Measurements from ENCODE around the gene PLA2G4D.
A peak's percentile ranks its signal among the peaks of the same experiment; 100 is the strongest.

Gene PLA2G4D

DNA sequence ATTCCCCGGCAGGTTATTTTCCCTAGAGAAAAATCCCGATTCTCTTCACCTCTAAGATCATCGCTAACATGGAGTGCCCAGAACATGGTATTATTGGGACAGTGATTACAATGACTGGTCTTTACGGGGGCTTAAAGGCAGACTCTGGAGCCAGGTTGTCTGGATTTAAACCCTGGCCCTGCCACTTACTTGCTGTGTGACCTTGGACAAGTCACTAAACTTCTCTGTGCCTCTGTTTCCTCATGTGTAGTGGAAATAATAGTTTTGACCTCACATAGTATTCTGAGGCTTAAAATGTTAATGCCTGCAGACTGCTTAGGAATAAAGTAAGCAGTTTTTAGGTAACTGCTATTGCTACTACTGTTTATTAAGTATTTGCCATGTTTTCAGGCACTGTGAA is 4.4 kb downstream of the PLA2G4D start:
- DNase-seq: no peak

DNA sequence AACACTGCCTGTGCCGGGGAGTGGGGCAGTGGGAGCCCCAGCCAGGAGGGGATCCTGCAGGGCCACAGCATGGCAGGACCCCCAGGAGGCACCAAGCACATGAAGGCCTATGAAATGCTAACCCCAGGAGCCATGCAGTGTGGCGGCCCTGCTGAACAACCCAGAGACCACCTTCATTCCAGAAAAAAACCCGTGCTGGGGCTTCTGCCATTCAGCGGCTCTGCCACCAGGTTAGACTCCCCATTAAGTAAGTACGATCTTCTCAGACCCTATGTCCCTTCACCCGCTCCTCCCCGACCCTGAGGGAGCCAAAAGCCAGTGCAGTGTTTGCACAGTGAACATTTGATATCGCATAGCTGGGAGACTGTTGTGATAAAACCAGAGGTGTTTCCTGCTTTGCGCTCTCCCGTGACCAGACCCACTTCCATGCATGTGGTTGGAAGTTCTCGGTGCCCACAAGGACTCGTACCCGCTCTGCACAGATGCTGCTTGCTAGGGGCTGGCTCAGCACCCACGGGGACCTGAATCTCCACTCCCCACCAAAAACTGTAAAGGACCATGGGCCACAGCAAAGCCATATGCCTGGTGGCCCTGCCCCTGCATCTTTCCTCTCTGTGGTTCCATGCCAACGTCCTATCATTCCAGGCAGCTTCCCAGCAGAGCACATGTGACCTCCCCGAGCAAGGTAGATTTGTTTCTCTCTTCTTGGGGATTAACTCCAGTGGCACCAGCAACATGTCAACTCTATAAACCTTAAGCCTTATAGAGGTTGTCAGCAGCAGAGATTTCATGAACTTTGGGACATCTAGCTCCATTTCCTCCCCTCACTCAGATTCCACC is 5.3 kb downstream of the PLA2G4D start:
- no peak for DNase-seq

DNA sequence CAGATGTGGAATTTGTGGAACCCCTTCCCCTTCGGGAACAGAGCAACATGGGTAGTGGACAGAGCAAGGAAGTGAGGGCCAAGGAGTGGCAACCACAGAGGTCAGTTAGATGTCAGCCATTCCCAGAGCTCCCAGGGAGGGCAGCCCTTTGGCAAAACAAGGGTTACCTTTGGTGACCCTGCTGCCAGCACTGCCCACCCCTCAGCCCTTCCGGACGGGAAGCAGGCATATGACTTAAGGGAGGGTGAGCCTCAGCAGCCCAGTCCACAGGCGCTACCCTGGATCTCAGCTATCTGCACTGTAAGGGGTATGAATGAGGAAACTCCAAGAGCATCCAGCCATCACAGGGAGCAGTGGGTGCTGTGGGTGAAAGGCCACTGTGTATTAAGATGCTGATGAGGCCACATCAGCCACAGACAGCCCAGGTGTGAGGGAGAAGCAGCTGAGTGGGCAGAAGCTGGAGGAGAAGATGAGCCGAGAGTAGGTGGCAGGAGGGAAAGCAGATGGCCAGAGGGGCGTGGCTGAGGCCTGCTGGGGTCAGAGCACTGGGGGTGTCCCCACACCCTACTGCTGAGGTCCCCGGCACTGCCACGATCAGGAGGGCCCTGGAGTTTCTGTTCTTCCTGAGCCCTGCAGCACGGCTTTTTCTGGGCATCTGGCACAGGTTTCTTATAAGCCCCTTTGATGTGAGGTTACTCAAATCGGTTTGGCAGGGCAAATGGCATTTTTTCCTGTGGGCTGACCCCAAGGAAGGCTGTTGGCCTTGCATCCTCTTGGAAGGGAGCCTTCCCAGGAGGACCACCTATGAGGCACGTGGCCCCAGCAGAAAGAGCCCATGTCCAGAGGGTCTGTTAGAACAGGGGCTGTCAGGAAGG is 6.2 kb downstream of the PLA2G4D start:
- no peak for DNase-seq

DNA sequence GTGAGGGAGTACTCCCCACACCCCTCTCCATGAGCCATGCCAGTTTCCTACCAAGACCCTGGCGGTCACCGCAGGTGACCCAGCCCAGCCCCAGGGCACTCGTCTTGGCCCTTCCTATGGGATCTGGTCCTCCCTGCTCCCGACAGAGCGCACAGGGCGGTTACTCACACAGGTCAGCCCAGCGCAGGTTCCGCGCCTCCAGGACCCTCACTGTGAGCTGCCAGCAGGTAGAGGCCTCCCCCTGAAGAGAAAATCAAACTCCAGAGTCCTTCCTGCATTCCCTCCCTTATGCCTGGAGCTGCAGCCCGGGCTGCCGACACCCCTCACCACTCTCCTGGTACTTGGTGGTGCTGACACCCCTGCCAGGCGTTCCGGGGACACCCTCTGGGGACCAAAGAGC is 6.9 kb downstream of the PLA2G4D start:
- DNase-seq: no peak

DNA sequence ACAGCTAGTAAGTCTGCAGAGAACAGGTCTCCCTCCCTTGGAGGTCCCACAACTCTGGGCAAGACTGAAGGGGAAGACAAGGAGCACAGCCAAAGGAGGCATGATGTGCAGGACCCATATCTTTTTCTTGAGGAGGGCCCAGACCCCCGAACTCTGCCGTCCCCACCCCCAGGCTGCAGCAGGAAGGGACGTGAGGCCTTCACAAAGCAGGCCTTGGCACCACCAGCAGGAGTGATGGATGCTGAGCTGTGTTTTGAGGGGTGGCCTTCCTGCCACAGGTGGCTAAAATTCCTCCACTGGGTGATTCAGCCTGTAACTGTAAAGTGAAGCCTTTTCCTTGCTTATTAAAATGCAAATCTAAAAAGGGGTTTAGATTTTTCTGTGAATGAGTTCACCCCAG is 8.6 kb downstream of the PLA2G4D start:
- no peak for DNase-seq

DNA sequence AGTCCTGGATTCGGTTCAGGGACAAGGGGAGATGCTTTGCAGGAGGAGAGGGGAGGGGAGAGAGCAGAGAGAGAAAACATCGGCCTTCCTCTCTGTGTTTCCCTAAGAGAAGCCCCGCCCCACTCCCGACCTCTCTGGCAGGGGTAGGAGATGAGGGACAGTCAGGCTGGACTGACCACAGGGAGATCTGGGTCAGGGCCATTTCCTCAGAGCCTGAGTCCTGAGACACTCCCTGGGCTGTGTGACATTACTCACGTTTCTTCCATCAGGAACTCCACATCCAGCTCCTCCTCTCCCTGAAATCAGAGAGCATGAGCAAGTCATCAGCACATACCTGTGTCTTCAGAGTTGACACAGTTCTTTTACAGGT is 9.1 kb downstream of the PLA2G4D start:
- DNase-seq: no peak

DNA sequence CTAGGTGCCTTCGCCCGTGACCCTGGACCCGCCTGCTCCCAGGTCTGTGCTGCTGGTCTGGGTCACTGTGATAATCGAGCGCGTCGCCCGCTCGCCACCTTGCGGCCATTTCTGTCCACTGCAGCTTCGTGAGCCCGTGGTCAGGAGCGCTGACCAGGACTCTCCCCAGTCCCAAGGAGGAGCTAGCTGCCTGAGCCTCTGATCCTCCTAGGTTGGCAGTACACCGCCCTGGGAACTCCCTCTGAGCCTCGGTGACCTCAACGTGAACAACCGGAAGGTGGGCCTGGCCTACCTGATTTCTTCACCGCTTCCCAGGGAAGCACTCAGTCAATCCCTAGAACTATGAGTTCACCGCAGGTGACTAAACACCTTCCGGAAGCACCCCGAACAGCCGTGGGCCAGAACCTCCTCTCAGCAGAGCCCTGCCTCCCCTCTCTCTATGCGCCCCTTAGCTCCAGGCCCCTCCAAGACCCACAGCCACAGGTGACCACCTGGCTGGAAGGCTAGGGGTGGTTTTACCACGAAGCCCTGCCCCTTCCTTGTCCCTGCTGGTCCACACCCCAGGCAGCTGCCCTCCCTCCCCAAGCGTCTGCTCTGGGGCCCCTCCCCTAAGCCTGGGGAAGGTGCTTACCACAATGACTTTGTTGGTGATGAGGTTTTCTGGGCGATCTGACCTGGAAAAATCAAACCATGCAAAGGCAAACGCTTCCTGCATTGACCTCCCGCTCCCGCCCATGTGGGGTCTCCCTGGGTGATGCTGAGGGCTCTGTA is 9.7 kb downstream of the PLA2G4D start:
- peak; percentile 57 to 59 for DNase-seq

DNA sequence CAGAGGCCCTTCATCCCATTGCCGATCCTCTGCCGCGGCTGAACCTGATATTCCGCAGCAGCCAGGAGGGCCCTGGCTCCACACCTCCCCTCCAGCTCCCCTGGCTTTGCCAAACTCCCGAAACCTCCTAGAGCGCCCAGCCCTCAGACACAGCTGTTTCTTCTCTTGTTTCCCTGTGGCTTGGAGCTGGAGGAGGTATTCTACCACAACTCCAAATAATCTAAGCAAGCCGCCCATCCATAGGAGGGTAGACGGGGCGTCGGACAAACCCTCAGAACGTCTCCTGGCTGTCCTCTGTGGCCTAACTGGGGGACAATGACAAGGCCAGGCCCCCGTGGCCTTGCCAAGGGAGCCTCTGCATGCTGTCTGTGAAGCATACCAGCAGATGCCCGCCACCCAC is 10.4 kb downstream of the PLA2G4D start:
- DNase-seq: no peak

DNA sequence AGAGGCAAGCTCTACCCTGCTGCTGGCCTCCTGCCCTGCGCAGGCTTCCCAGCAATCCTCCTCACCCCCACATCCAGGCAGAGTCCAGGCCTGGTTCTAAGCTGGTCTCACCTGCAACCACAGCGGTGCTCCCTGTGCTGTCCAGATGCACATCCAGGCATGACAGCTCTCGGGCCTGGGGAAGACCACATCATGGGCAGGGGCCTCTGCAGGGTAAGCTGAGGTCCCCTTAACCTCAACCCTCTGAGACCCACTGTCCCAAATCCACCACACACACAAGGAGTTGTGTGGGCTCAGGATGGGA is 10.8 kb downstream of the PLA2G4D start:
- DNase-seq: no peak

DNA sequence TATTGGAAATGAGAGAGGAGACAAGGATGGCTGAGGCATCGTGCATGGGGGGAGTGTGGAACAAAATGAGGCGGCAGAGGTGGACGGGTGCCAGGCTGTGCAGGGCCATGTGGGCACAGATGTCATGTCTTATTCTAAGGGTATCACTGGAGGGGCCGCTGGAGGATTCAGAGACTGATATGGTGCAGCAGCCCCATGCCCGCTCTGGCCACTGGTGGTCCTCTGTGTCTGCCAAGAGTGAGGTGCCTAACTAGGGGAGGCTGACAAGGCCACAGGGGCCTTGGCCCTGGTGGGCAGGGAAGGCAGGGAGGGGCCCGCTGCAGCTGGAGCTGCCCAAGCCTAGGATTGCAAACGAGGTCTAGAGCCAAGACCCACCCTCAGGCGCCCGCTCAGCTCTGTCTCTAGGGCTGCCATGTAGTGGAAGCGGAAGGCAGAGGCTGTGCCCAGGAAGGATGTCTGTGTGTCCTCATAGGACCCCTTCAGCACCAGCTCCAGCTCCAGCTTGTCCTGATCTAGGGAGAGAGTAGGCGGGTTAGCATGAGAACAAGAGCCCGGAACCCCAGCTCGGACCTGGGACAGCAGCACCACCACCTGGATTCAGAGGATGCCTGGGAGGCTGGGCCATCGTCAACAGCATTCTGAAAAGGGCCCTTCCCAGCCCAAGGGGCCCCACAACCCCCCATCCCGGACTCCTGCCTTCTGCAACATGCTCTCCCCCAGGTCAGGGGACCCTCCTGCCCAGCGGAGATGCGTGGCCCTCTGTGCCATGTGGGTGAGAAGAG is 11.3 kb downstream of the PLA2G4D start:
- no peak for DNase-seq

DNA sequence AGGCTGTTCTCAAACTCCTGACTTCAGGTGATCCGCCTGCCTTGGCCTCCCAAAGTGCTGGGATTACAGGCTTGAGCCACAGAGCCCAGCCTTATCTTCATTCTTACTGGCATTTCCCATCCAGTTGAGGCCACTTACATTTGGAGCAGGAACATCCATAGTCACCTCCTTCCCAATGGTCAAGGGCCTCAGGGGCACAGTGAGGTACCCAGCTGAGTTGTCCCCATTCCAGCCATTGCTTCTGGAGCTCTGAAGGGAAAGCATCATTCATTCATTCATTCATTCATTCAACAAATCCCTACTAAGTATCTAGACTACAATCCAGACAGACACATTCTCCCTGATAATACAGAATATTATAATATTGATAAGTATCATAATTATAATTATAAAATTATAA is 12.2 kb downstream of the PLA2G4D start:
- no peak for DNase-seq

DNA sequence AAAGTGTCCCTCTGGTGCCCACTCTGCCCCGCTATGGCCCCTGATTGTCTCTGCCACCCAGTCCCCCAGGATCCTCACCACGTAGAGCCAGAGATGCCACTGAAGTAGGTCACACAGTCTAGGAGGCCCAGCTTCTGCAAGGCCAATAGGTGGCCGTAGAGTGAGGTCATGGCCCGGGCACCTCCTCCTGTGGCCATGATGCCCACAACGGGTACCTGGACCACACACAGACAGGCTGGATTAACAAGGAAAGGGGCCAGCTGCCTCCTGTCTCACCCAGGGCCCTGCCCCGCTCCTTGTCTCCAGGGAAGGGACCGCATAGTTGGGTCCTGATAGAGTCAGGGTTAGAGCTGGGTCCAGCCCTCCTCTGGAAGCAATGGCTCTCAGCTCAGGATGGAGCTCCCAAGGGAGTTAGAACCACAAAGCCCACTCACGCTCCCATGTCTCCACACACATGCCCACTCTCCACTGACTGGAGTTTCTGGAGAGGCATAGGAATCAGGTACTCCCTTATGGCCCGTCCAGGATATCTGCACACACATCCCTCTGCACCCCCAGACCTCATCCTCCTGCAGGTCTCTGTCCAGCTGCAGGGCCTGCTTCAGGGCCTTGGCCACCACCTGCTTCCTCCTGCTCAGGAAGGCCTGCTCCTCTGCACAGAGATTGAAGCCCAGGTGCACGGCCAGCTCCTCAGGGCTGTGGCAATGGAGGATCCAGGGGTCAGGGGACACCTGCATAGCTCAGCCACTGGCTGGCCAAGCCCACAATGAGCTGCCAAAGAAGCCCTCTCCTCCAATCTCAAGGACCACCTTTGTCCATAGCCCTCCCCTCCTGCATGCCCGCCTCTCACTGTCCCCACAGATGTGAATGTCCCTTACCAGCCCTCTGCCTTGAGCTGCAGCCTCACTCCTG is 13.2 kb downstream of the PLA2G4D start:
- DNase-seq: no peak

DNA sequence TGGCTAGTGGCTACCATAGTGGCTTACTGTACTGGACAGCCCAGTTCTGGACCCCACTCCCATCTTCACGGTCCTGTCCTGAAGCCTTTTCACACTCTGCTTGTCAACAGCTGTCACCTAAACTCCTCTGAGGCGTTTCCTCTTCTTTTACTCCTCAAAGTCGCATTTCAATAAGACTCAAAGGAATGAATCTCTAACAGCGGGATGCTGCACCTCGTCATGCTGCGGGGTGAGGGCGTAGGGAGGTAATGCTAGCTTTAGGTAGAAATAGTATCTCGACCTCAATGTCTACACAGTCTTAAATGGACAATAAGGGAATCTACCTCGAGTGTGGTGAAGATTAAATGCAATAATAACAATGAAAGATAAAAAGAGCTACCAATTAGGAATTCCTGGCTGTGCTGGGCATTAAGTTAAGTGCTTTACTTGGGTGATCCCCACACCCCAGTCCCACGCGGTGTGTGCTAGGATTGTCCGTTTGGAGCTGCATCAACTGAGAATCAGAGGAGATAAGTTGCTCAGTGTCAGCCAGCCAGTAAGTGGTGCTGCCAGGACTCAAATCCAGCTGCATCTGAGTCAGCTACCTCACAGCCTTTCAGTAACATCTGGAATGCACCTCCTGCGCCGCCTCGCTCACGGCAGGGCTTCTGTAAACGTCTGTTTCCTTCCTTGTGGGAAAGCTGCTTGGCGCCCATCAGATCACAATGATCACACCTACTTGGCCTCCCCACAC is 14.0 kb downstream of the PLA2G4D start:
- DNase-seq: no peak

DNA sequence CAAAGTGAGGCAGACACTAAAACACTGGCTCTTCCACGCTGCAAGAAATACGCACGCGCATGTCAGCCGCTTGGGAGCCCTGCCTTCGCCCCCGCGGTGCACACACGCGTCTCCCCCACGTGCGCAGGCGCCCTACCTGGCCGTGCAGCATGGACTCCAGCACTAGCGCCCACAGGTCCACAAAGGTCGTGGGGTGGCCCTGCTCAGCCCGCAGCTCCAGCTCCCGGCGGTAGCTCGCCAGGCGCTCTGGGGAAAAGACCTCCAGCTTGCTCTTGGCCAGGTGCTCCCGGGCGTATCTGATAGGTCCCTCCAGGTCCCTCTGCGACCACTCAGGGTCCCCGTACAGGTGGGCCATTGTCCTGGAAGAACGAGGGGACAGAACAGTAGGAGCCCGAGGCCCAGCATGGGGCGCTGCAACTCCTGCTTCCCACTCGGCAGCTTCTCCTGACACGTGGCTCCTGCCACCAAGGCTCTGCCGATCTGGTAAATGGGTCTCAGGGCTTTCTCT is 14.9 kb downstream of the PLA2G4D start:
- no peak for DNase-seq

DNA sequence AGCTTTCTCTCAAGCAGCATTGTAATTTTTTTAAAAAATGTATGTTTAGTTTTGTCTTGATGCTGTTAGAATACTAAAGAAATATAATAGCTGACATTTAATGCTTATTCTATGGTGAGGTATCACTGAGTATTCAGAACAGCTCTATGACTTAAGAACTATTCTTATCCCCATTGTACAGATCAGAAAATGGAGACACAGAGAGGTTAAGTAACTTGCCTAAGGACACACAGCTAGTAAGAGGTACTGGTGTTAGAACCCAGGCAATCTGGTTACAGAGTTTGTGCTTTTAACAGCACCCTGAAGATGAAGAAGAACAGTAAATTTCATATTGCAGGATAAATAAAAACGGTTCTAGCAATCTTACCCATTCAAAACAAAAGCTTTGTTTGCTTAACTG is 15.5 kb downstream of the PLA2G4D start:
- DNase-seq: no peak

DNA sequence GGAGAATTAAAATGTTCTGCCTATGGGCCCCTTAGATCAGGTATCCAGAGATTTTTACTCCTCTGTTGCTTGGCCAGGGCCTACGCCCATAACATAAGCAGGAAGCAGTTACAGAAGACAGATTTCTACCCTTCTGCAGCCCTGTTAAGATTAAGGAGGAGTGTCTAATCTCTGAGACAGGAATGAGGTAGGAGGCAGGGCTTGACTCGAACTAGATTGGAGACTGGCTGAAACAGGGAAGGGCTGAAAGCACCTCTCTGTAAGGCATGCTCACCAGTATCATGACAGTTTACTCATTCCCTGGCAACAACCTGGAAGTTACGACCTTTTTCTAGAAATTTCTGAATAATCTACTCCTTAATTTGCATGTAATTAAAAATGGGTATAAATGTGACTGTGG is 16.7 kb downstream of the PLA2G4D start:
- DNase-seq: no peak

DNA sequence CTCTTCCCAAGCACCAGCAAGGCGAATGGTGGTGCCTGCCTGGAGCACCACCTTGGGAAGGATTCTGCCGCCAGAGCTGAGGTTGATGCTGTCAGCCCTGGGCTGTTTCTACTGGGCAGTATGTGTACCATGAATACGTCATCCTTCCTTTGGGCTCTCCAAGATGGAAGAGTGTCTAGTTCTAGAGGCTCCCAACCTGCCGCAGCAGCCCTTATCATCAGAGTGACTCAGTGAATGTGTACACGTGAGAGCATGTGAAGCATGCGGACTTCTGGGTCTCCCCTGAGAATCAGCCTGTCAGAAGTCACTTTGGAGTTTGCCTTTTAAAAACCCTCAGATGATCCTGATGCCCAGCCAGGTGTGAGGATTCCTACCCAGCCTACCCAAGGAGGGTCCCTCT is 20.9 kb downstream of the PLA2G4D start:
- no peak for DNase-seq

DNA sequence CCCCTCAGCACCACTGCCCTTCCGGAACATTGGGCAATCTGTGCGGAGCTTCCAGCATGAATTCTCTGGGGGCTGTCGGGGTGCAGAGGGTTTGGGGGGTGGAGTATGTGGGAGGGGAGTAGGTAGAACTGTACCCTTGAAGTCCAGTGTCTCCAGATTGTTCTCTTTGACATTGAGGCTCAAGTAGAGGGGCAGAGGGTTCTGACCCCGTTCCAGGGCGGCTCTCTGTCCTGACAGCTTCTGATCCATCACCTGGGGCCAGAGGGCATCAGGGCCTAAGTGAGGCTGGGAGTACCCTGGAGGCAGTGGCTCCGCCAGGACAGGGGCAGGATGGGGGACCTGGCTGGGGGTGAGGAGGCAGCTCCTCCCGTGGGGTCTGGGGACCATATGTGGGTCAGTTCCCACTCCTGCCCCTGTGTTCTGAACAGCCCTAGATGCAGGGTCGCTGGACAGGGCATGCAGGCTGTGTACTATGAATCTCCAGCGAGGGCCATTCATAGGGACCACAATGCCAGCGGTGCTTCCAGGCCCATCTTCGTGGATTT is 22.1 kb downstream of the PLA2G4D start:
- DNase-seq: no peak

DNA sequence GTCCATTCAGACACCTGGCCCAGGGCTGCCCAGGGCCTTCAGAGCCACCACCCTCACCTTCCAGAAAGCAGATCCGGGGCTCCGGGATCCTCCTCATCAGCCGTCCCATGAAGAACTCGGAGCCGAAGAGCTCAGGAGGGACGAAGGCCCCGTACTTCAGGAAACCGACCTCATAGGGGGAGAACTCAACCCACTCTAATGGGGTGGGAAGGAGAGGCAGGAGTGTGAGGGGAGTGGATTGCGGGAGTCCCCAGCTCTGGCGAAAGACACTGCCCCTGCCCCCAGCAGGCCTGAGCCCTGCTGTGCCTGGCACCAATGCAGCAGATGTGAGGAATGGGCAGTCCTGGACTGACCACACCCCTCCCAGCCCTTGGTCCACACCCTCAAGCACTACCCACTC is 22.6 kb downstream of the PLA2G4D start:
- no peak for DNase-seq

DNA sequence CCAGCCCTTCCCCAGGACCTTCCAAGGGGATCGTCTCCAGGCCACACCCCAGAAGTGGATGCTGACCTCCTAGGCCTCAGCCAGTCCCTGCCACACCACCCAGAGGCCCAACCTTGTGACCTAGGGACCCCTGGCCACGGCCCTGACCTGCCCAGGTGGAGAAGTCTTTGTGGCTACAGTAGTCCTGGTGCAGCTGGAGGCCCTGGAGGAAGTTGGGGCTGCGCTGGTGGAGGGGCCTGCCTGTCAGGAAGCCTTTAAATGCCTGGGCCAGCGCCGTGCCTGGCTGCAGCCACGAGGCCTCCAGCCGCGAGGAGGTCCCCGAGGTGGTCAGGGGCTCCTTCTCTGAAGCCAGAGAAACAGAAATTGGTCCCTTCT is 23.4 kb downstream of the PLA2G4D start:
- no peak for DNase-seq

Measured in stimulated activated CD4-positive, alpha-beta T cell treated with anti-CD3 and anti-CD28 coated beads, Interleukin-2, amount 100 ng/mL, for 24 hours (primary cell).